CD14-positive monocyte (primary cell): Measurements from ENCODE around the gene NEMF. TPM values are rescaled to one million over a fixed set of nuclear protein-coding genes. Genes with fewer than 3 reads are reported as not detected.

Source experiments
- DNase-seq, 3 donors: peaks; one replicate each; pipeline ENCODE4 v3.0.0-alpha.2; 2011 to 2022
- H2AFZ ChIP-seq: 2 replicates; pipeline ENCODE4 v1.6.0; 2012; ENCODE audit warnings: mild to moderate bottlenecking, low read depth, low read length, inconsistent platforms; ENCODE audit not compliant: insufficient read depth, poor library complexity, severe bottlenecking
- H3K27ac ChIP-seq, 2 donors: 1 replicate in 1 of 2; 2 replicates in 1 of 2; pipeline ENCODE4 v1.5.1; 2012 to 2013; ENCODE audit warnings: low read length in 2 of 2, control low read depth in 1 of 2, inconsistent platforms in 1 of 2, low read depth in 1 of 2, mild to moderate bottlenecking in 1 of 2
- H3K27me3 ChIP-seq, 2 donors: one replicate each; pipeline versions ENCODE4 v1.6.0 to v1.6.1; 2011 to 2013; ENCODE audit warnings: low read length in 2 of 2; ENCODE audit not compliant: control insufficient read depth in 2 of 2, insufficient read depth in 2 of 2
- H3K36me3 ChIP-seq, 2 donors: replicated peaks in 1 of 2; 1 replicate in 1 of 2; 2 replicates in 1 of 2; pipeline versions ENCODE4 v1.5.1 to v1.6.1; 2012 to 2013; ENCODE audit warnings: low read length in 2 of 2, control low read depth in 1 of 2, inconsistent platforms in 1 of 2, mild to moderate bottlenecking in 1 of 2; ENCODE audit not compliant: insufficient read depth in 2 of 2, control insufficient read depth in 1 of 2
- H3K4me1 ChIP-seq, 2 donors: 1 replicate in 1 of 2; 2 replicates in 1 of 2; pipeline versions ENCODE4 v1.5.1 to v1.6.1; 2012 to 2013; ENCODE audit warnings: low read length in 2 of 2, control low read depth in 1 of 2, inconsistent platforms in 1 of 2, mild to moderate bottlenecking in 1 of 2, moderate library complexity in 1 of 2; ENCODE audit not compliant: insufficient read depth in 2 of 2, control insufficient read depth in 1 of 2
- H3K4me2 ChIP-seq: replicated peaks from 2 replicates; pipeline ENCODE3; 2012; ENCODE audit warnings: low read length, moderate library complexity, mild to moderate bottlenecking; ENCODE audit not compliant: poor library complexity, severe bottlenecking; ENCODE audit errors: extremely low read depth
- H3K4me3 ChIP-seq, 3 experiments: fragments of 200-600 bp in 1 of 3; sonication (generic) in 1 of 3; replicated peaks in 1 of 3; 1 replicate in 2 of 3; 2 replicates in 1 of 3; pipeline ENCODE4 v1.5.1; 2011 to 2013; ENCODE audit warnings: low read length in 3 of 3, mild to moderate bottlenecking in 3 of 3, control low read depth in 2 of 3, low read depth in 2 of 3, inconsistent platforms in 1 of 3, moderate library complexity in 1 of 3
- H3K79me2 ChIP-seq: 2 replicates; pipeline ENCODE4 v1.6.0; 2012; ENCODE audit warnings: mild to moderate bottlenecking, control low read depth, inconsistent platforms, low read length, moderate library complexity; ENCODE audit not compliant: insufficient read depth
- H3K9ac ChIP-seq: 2 replicates; pipeline ENCODE4 v1.6.0; 2017; ENCODE audit warnings: low read length, mild to moderate bottlenecking; ENCODE audit not compliant: insufficient read depth, poor library complexity, severe bottlenecking
- H3K9me3 ChIP-seq, 2 donors: replicated peaks in 1 of 2; 1 replicate in 1 of 2; 2 replicates in 1 of 2; pipeline versions ENCODE4 v1.5.1 to v1.6.1; 2012 to 2013; ENCODE audit warnings: low read length in 2 of 2, control low read depth in 1 of 2; ENCODE audit not compliant: control insufficient read depth in 1 of 2, insufficient read depth in 1 of 2
- H4K20me1 ChIP-seq: 2 replicates; pipeline ENCODE4 v1.6.0; 2012; ENCODE audit warnings: mild to moderate bottlenecking, low read length, control low read depth, moderate library complexity; ENCODE audit not compliant: insufficient read depth
- H3K27ac Mint-ChIP-seq, 7 donors: one replicate each; pipeline ENCODE4 v1.8.0; 2020; ENCODE audit warnings: mild to moderate bottlenecking in 7 of 7, mixed read lengths in 7 of 7, moderate library complexity in 6 of 7, inconsistent platforms in 2 of 7
- H3K27me3 Mint-ChIP-seq, 3 donors: one replicate each; pipeline ENCODE4 v1.8.0; 2021 to 2022; ENCODE audit warnings: low read depth in 3 of 3, mild to moderate bottlenecking in 3 of 3, mixed read lengths in 3 of 3, moderate library complexity in 3 of 3, inconsistent platforms in 1 of 3
- H3K36me3 Mint-ChIP-seq, 2 donors: one replicate each; pipeline ENCODE4 v1.8.0; 2020; ENCODE audit warnings: mixed read lengths in 2 of 2, inconsistent platforms in 1 of 2, mild to moderate bottlenecking in 1 of 2
- H3K4me1 Mint-ChIP-seq: one replicate; pipeline ENCODE4 v1.8.0; 2020; ENCODE audit warnings: mild to moderate bottlenecking, mixed read lengths
- H3K4me3 Mint-ChIP-seq, 2 donors: one replicate each; pipeline ENCODE4 v1.8.0; 2020; ENCODE audit warnings: mild to moderate bottlenecking in 2 of 2, mixed read lengths in 2 of 2, moderate library complexity in 1 of 2
- H3K9me3 Mint-ChIP-seq, 7 donors: one replicate each; pipeline ENCODE4 v1.8.0; 2020 to 2022; ENCODE audit warnings: mixed read lengths in 7 of 7, mild to moderate bottlenecking in 6 of 7, moderate library complexity in 6 of 7, inconsistent platforms in 2 of 7
- WGBS: methylation state at CpG from one replicate; pipeline ENCODE4 v1.1.5; 2013; ENCODE audit warnings: missing lambda C conversion rate; ENCODE audit not compliant: insufficient coverage; 5-methylcytosine and 5-hydroxymethylcytosine counted together
- intact Hi-C, 2 donors: fragments of 100-400 bp; cut with micrococcal nuclease; formaldehyde crosslinking; loops; one replicate each; pipeline versions ENCODE4 v1.15.0 to v1.15.1; 2023
- polyA plus RNA-seq, 3 donors: library from polyadenylated mRNA; depleted of rRNA in 1 of 3; unstranded in 2 of 3; stranded (reverse) in 1 of 3; fragments of 300-500 nt in 2 of 3; fragments of >200 nt in 1 of 3; fragmentation: Illumina TruSeq in 2 of 3; gene quantifications; 1 replicate in 2 of 3; 2 replicates in 1 of 3; pipeline ENCODE4 v1.2.3, GENCODE V29; 2012 to 2021
- TF ChIP-seq, protein P1 (sequence below): fragments of 200-600 bp; IDR thresholded peaks from one replicate; pipeline ENCODE4 v1.8.0; 2022; ENCODE audit warnings: antibody characterized with exemption, mild to moderate bottlenecking

NEMF gene
- polyA plus RNA-seq, 3 donors = 18.3 to 27.6 (median 22.2) TPM

DNA sequence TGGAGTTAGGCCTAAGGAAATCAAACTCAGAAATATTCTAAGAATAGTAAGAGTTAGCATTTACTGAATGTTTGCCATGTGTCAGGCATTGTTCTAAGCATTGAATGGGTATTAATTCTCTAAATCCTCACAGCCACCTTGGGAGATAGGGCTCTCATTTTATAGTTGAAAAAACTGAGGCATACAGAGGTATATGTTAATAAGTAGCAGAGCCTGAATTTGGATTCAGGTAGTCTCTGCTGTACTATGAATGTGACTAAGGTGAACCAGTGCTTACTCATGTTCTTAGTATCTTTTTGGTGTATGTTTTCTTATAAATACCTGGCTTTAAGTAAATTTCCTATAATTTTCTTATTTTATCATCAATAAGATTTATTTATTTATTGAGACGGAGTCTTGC lies 48.4 kb upstream of the NEMF start:
- H2AFZ ChIP-seq = no peak overlapping the region
- Mint-ChIP-seq H3K27me3 (no peaks in the 10 kb centered on the region), H3K4me3 (no peak overlapping the region), H3K9me3 (peaks cover 0 to 5% (median 0%) of the 10 kb centered on the region in 7 donors), H3K27ac (no peak overlapping the region), H3K4me1 (peaks cover 32% of the 10 kb centered on the region), H3K36me3 (peaks cover 16 to 24% of the 10 kb centered on the region in 2 donors)
- H3K79me2 ChIP-seq = peaks cover 51% of the 10 kb centered on the region
- peaks cover 0 to 5% of the 10 kb centered on the region in 2 donors for H3K36me3 ChIP-seq
- H3K27ac ChIP-seq = no peak overlapping the region
- H3K9me3 ChIP-seq = no peaks in the 10 kb centered on the region
- no peak overlapping the region for H3K4me3 ChIP-seq
- intact Hi-C loops = no loop called here
- no peak overlapping the region for H3K4me2 ChIP-seq
- H3K27me3 ChIP-seq = no peaks in the 10 kb centered on the region
- no CpG with 5 or more reads among the region's 1 CpG for WGBS
- DNase-seq = no peak
- peaks cover 19 to 47% of the 10 kb centered on the region in 2 donors for H3K4me1 ChIP-seq
- peaks cover 30% of the 10 kb centered on the region for H4K20me1 ChIP-seq
- TF ChIP-seq, protein P1, sequence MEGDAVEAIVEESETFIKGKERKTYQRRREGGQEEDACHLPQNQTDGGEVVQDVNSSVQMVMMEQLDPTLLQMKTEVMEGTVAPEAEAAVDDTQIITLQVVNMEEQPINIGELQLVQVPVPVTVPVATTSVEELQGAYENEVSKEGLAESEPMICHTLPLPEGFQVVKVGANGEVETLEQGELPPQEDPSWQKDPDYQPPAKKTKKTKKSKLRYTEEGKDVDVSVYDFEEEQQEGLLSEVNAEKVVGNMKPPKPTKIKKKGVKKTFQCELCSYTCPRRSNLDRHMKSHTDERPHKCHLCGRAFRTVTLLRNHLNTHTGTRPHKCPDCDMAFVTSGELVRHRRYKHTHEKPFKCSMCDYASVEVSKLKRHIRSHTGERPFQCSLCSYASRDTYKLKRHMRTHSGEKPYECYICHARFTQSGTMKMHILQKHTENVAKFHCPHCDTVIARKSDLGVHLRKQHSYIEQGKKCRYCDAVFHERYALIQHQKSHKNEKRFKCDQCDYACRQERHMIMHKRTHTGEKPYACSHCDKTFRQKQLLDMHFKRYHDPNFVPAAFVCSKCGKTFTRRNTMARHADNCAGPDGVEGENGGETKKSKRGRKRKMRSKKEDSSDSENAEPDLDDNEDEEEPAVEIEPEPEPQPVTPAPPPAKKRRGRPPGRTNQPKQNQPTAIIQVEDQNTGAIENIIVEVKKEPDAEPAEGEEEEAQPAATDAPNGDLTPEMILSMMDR = no peak
- H3K9ac ChIP-seq = no peak overlapping the region

DNA sequence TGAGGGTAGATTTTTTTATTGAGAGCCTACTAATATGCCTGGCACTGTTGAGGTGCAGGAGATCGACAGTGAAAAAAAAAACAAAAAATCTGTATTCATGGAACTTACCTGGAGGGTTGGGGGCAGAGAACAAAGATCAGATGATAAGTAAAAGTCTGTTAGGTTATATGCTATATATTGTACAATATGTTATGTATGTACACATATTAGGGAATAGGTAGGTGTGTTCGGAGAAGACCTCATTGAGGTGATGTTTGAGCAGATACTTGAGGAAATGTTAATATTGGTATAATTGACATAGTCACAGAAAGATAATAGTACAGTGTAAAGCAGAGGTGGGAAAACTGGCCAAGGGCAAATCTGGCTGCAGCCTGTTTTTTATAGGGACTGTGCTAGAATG lies 45.9 kb upstream of the NEMF start:
- Histone ChIP-seq H4K20me1 (peaks cover 55% of the 10 kb centered on the region), H3K36me3 (peaks cover 7 to 8% of the 10 kb centered on the region in 2 donors), H3K4me3 (peak overlapping the region in 1 of 3 experiments; percentile 100), H3K4me1 (peaks cover 18 to 49% of the 10 kb centered on the region in 2 donors), H3K9me3 (no peaks in the 10 kb centered on the region), H3K27me3 (no peaks in the 10 kb centered on the region), H3K9ac (no peak overlapping the region), H3K79me2 (peaks cover 76% of the 10 kb centered on the region), H2AFZ (no peak overlapping the region), H3K4me2 (peak overlapping the region; percentile 76), H3K27ac (peak overlapping the region in 1 of 2 donors; percentile 58)
- DNase-seq = no peak
- peak overlapping the region in 6 of 7 donors; percentile 38 to 74 (median 60) for H3K27ac Mint-ChIP-seq
- TF ChIP-seq, protein P1 = no peak
- WGBS = 93% methylated on average over 2 of the region's 2 CpGs
- peaks cover 25% of the 10 kb centered on the region for H3K4me1 Mint-ChIP-seq
- H3K27me3 Mint-ChIP-seq = no peaks in the 10 kb centered on the region
- peak overlapping the region in 1 of 2 donors; percentile 28 for H3K4me3 Mint-ChIP-seq
- intact Hi-C loops = loop anchor here in 1 of 2 donors (5.0 to 10.0 kb wide), 2 partner anchors 36 to 206 kb away; no protein-coding TSS in a partner anchor
- H3K9me3 Mint-ChIP-seq = peaks cover 0 to 2% (median 0%) of the 10 kb centered on the region in 7 donors
- H3K36me3 Mint-ChIP-seq = peaks cover 40 to 46% of the 10 kb centered on the region in 2 donors
